IPS-20b (cell line): ENCODE data around the gene RBFOX2.

ENCODE experiments used
- H3K27ac ChIP-seq: one replicate; pipeline ENCODE4 v1.5.1; 2013; ENCODE audit warnings: low read length
- H3K27me3 ChIP-seq: 2 replicates; pipeline ENCODE4 v1.6.1; 2013; ENCODE audit warnings: mild to moderate bottlenecking, low read length, inconsistent platforms; ENCODE audit not compliant: insufficient read depth
- H3K36me3 ChIP-seq: 2 replicates; pipeline ENCODE4 v1.6.1; 2013; ENCODE audit warnings: low read depth, mild to moderate bottlenecking, inconsistent platforms, low read length, moderate library complexity; ENCODE audit not compliant: insufficient read depth
- H3K4me1 ChIP-seq: 2 replicates; pipeline ENCODE4 v1.6.1; 2013; ENCODE audit warnings: mild to moderate bottlenecking, control low read depth, inconsistent platforms, low read length, moderate library complexity; ENCODE audit not compliant: insufficient read depth
- H3K4me3 ChIP-seq: 2 replicates; pipeline ENCODE4 v1.5.1; 2013; ENCODE audit warnings: mild to moderate bottlenecking, low read length, inconsistent platforms
- H3K9ac ChIP-seq: 2 replicates; pipeline ENCODE4 v1.6.1; 2013; ENCODE audit warnings: low read depth, mild to moderate bottlenecking, inconsistent platforms, low read length, moderate library complexity
- H3K9me3 ChIP-seq: 2 replicates; pipeline ENCODE4 v1.6.1; 2013; ENCODE audit warnings: mild to moderate bottlenecking, low read depth, low read length, inconsistent platforms; ENCODE audit not compliant: insufficient read depth

Gene RBFOX2

GRCh38 chr22:35952576-35952975, 76.0 kb downstream of the RBFOX2 start:
- no peak overlapping the region for H3K9ac ChIP-seq
- H3K9me3 ChIP-seq, result no peaks in the 10 kb centered on the region
- H3K36me3 ChIP-seq, result no peaks in the 10 kb centered on the region
- 0 out of 2 replicates have a peak, but pooled peaks cover 5% of the 10 kb centered on the region for H3K4me1 ChIP-seq
- no peaks in the 10 kb centered on the region for H3K27me3 ChIP-seq
- no peak overlapping the region for H3K4me3 ChIP-seq
- no peak overlapping the region for H3K27ac ChIP-seq

GRCh38 chr22:35950262-35950661, 78.4 kb downstream of the RBFOX2 start:
- H3K9ac ChIP-seq, result no peak overlapping the region
- H3K27me3 ChIP-seq, result no peaks in the 10 kb centered on the region
- no peaks in the 10 kb centered on the region for H3K4me1 ChIP-seq
- H3K36me3 ChIP-seq, result no peaks in the 10 kb centered on the region
- H3K9me3 ChIP-seq, result no peaks in the 10 kb centered on the region
- no peak overlapping the region for H3K4me3 ChIP-seq
- H3K27ac ChIP-seq, result no peak overlapping the region

- no peak overlapping the region for H3K27ac ChIP-seq
- H3K4me3 ChIP-seq, result no peak overlapping the region
- no peaks in the 10 kb centered on the region for H3K4me1 ChIP-seq
- H3K36me3 ChIP-seq, result no peaks in the 10 kb centered on the region
- no peak overlapping the region for H3K9ac ChIP-seq
- no peaks in the 10 kb centered on the region for H3K27me3 ChIP-seq
- no peaks in the 10 kb centered on the region for H3K9me3 ChIP-seq
Measured at GRCh38 chr22:35949243-35949642, 79.4 kb downstream of the RBFOX2 start.

- Histone ChIP-seq H3K36me3 (no peaks in the 10 kb centered on the region), H3K27me3 (no peaks in the 10 kb centered on the region), H3K4me1 (no peaks in the 10 kb centered on the region), H3K27ac (no peak overlapping the region), H3K9me3 (no peaks in the 10 kb centered on the region), H3K4me3 (no peak overlapping the region), H3K9ac (no peak overlapping the region)
Measured at GRCh38 chr22:35947794-35948425, 80.7 kb downstream of the RBFOX2 start.

GRCh38 chr22:35944458-35944857, 84.2 kb downstream of the RBFOX2 start:
- H3K4me3 ChIP-seq, result no peak overlapping the region
- no peak overlapping the region for H3K27ac ChIP-seq
- H3K27me3 ChIP-seq, result no peaks in the 10 kb centered on the region
- no peaks in the 10 kb centered on the region for H3K36me3 ChIP-seq
- H3K4me1 ChIP-seq, result no peaks in the 10 kb centered on the region
- no peak overlapping the region for H3K9ac ChIP-seq
- H3K9me3 ChIP-seq, result no peaks in the 10 kb centered on the region

GRCh38 chr22:35940166-35940565, 88.5 kb downstream of the RBFOX2 start:
- peaks cover 3% of the 10 kb centered on the region; the same call in 1 of the 2 replicates for H3K4me1 ChIP-seq
- H3K9ac ChIP-seq, result no peak overlapping the region
- no peaks in the 10 kb centered on the region for H3K9me3 ChIP-seq
- no peak overlapping the region for H3K27ac ChIP-seq
- peaks cover 14% of the 10 kb centered on the region; the same call in 1 of the 2 replicates for H3K36me3 ChIP-seq
- H3K4me3 ChIP-seq, result no peak overlapping the region
- H3K27me3 ChIP-seq, result no peaks in the 10 kb centered on the region

GRCh38 chr22:35938226-35938625, 90.4 kb downstream of the RBFOX2 start:
- Histone ChIP-seq H3K27me3 (no peaks in the 10 kb centered on the region), H3K27ac (no peak overlapping the region)

GRCh38 chr22:35930933-35931332, 97.7 kb downstream of the RBFOX2 start:
- peaks cover 7% of the 10 kb centered on the region; the same call in 1 of the 2 replicates for H3K36me3 ChIP-seq
- H3K27ac ChIP-seq, result no peak overlapping the region
- H3K9ac ChIP-seq, result no peak overlapping the region
- peaks cover 7% of the 10 kb centered on the region; the same call in 1 of the 2 replicates for H3K4me1 ChIP-seq
- no peaks in the 10 kb centered on the region for H3K9me3 ChIP-seq
- H3K27me3 ChIP-seq, result no peaks in the 10 kb centered on the region
- no peak overlapping the region for H3K4me3 ChIP-seq

More at GRCh38 chr22:35938226-35938625, 90.4 kb downstream of the RBFOX2 start:
- Histone ChIP-seq H3K9me3 (no peaks in the 10 kb centered on the region), H3K36me3 (peaks cover 14% of the 10 kb centered on the region; the same call in 1 of the 2 replicates), H3K4me3 (no peak overlapping the region), H3K4me1 (peaks cover 6% of the 10 kb centered on the region), H3K9ac (no peak overlapping the region)

GRCh38 chr22:35928285-35928798, 100.3 kb downstream of the RBFOX2 start:
- no peak overlapping the region for H3K27ac ChIP-seq

GRCh38 chr22:35923026-35923425, 105.6 kb downstream of the RBFOX2 start:
- H3K27me3 ChIP-seq, result no peaks in the 10 kb centered on the region
- no peaks in the 10 kb centered on the region for H3K9me3 ChIP-seq
- no peak overlapping the region for H3K4me3 ChIP-seq
- no peak overlapping the region for H3K9ac ChIP-seq
- H3K36me3 ChIP-seq, result no peaks in the 10 kb centered on the region
- H3K27ac ChIP-seq, result no peak overlapping the region
- peaks cover 4% of the 10 kb centered on the region; the same call in 1 of the 2 replicates for H3K4me1 ChIP-seq

More at GRCh38 chr22:35928285-35928798, 100.3 kb downstream of the RBFOX2 start:
- Histone ChIP-seq H3K4me3 (no peak overlapping the region), H3K27me3 (no peaks in the 10 kb centered on the region), H3K9ac (no peak overlapping the region), H3K36me3 (no peaks in the 10 kb centered on the region), H3K4me1 (peaks cover 4% of the 10 kb centered on the region; the same call in 1 of the 2 replicates), H3K9me3 (no peaks in the 10 kb centered on the region)

- H3K9ac ChIP-seq, result no peak overlapping the region
- no peak overlapping the region for H3K27ac ChIP-seq
- H3K27me3 ChIP-seq, result no peaks in the 10 kb centered on the region
- H3K36me3 ChIP-seq, result no peaks in the 10 kb centered on the region
- H3K9me3 ChIP-seq, result no peaks in the 10 kb centered on the region
- no peak overlapping the region for H3K4me3 ChIP-seq
- peaks cover 4% of the 10 kb centered on the region; the same call in 1 of the 2 replicates for H3K4me1 ChIP-seq
Measured at GRCh38 chr22:35921777-35922176, 106.8 kb downstream of the RBFOX2 start.

GRCh38 chr22:35921044-35921443, 107.6 kb downstream of the RBFOX2 start:
- Histone ChIP-seq H3K9ac (no peak overlapping the region), H3K27me3 (no peaks in the 10 kb centered on the region), H3K9me3 (no peaks in the 10 kb centered on the region), H3K36me3 (no peaks in the 10 kb centered on the region), H3K4me3 (no peak overlapping the region), H3K27ac (no peak overlapping the region), H3K4me1 (peaks cover 5% of the 10 kb centered on the region; the same call in 1 of the 2 replicates)
